ENCODE results near the gene LARGE1. TPM values are rescaled to one million over a fixed set of nuclear protein-coding genes. Genes with fewer than 3 reads are reported as not detected.

The LARGE1 gene
- total and polyA plus RNA-seq, 10 donors = 1.9 to 35.8 (median 22.8) TPM

- Histone ChIP-seq H3K36me3 (no peaks in the 10 kb centered on the region), H3K4me3 (no peak overlapping the region), H3K9me3 (peaks cover 6 to 30% (median 25%) of the 10 kb centered on the region in 8 donors), H3K27ac (no peak overlapping the region), H3K27me3 (replicated peaks in 1 of 7) (no peaks in the 10 kb centered on the region), H3K4me1 (no peaks in the 10 kb centered on the region)
- TF ChIP-seq CTCF (IDR thresholded peaks at IDR 0.05 in 8 of 11, conservative IDR thresholded peaks at IDR 0.05 in 3 of 11) (no peak), POLR2AphosphoS5 (IDR thresholded peaks at IDR 0.05) (no peak), POLR2A (IDR thresholded peaks at IDR 0.05) (no peak)
- intact Hi-C loops (cut with DNase I; ENCODE audit: low total_unique reads) = no loop called here
- DNase-seq = no peak
- WGBS, 5 donors = 86 to 98% (median 88%) methylated on average over 4 of the region's 4 CpGs
These were observed 695.4 kb downstream of the LARGE1 start for GRCh38 chr22:33224841-33225240.

Small RNA genes lying within 50 kb of the gene (microRNA-seq; reads per million reads assigned to microRNA genes)
- gene MIR4764 = 0 reads per million in 3 donors

Small RNA genes lying within 50 kb of the gene (small RNA-seq; reads per million reads assigned to genes)
- 0 reads per million in 4 donors for gene MIR4764
- gene SNORA50B = 0 reads per million in 4 donors
